Activated T-cell treated with anti-CD3 and anti-CD28 coated beads for 1 hour (primary cell): Measurements from ENCODE around the gene SLCO2A1.

Source experiments
- DNase-seq: peaks from one replicate; pipeline ENCODE4 v3.0.0-alpha.2; 2020; ENCODE audit warnings: low read depth

The SLCO2A1 gene

GRCh38 chr3:133999891-134000685 is 29.6 kb downstream of the SLCO2A1 start:
- DNase-seq, result no peak

GRCh38 chr3:133998691-133999241 is 31.0 kb downstream of the SLCO2A1 start:
- no peak for DNase-seq

- DNase-seq, result no peak
These were observed 31.7 kb downstream of the SLCO2A1 start for GRCh38 chr3:133997871-133998635.

- no peak for DNase-seq
These were observed 32.7 kb downstream of the SLCO2A1 start for GRCh38 chr3:133996996-133997395.

GRCh38 chr3:133996251-133996661 is 33.5 kb downstream of the SLCO2A1 start:
- DNase-seq, result no peak

GRCh38 chr3:133995264-133995663 is 34.5 kb downstream of the SLCO2A1 start:
- DNase-seq, result no peak

GRCh38 chr3:133994166-133994890 is 35.4 kb downstream of the SLCO2A1 start:
- DNase-seq, result no peak

GRCh38 chr3:133992951-133993620 is 36.6 kb downstream of the SLCO2A1 start:
- DNase-seq, result no peak

GRCh38 chr3:133992381-133992780 is 37.3 kb downstream of the SLCO2A1 start:
- no peak for DNase-seq

GRCh38 chr3:133991637-133992036 is 38.1 kb downstream of the SLCO2A1 start:
- DNase-seq, result no peak

- DNase-seq, result no peak
These were observed 38.5 kb downstream of the SLCO2A1 start for GRCh38 chr3:133991209-133991608.

- DNase-seq, result no peak
These were observed 39.6 kb downstream of the SLCO2A1 start for GRCh38 chr3:133989936-133990702.

GRCh38 chr3:133988631-133989161 is 41.0 kb downstream of the SLCO2A1 start:
- DNase-seq, result no peak

GRCh38 chr3:133987948-133988484 is 41.7 kb downstream of the SLCO2A1 start:
- no peak for DNase-seq

GRCh38 chr3:133987136-133987535 is 42.6 kb downstream of the SLCO2A1 start:
- no peak for DNase-seq

GRCh38 chr3:133986311-133986710 is 43.4 kb downstream of the SLCO2A1 start:
- no peak for DNase-seq

GRCh38 chr3:133984975-133985374 is 44.8 kb downstream of the SLCO2A1 start:
- no peak for DNase-seq

- DNase-seq, result no peak
These were observed 45.9 kb downstream of the SLCO2A1 start for GRCh38 chr3:133983576-133984560.

GRCh38 chr3:133983126-133983525 is 46.6 kb downstream of the SLCO2A1 start:
- DNase-seq, result no peak
